A549 (cell line): Measurements from ENCODE around the gene REPS2.

Source experiments
- CHD2 ChIP-seq: fragments of 150-350 bp; IDR thresholded peaks from 2 replicates; pipeline ENCODE4 v1.6.1; 2014; ENCODE audit warnings: low read length; ENCODE audit not compliant: partially characterized antibody
- EP300 ChIP-seq, 2 experiments: fragments of >200 bp; sonication (Bioruptor Twin); formaldehyde crosslinking; IDR thresholded peaks; 2 replicates in 1 of 2; 3 replicates in 1 of 2; pipeline ENCODE4 v1.6.1; 2016 to 2017

- TF ChIP-seq CHD2 (no peak), EP300 (IDR thresholded peaks at IDR 0.05) (no peak)
Measured at GRCh38 chrX:16979226-16979625, 32.8 kb downstream of the REPS2 start.
